Colon (tissue), 2 donors: ENCODE measurements around the gene SPON2.

Experiments used
- FAIRE-seq: peaks from 2 replicates; lab custom pipeline; 2012; peaks lifted over from hg19 to GRCh38; lab: Jason Lieb, UNC
- donor health status: control.
- donor health status: control.

SPON2 gene

GRCh38 chr4:1208970-1209704, 36.8 kb upstream of the SPON2 start:
- no peak for FAIRE-seq

DNA sequence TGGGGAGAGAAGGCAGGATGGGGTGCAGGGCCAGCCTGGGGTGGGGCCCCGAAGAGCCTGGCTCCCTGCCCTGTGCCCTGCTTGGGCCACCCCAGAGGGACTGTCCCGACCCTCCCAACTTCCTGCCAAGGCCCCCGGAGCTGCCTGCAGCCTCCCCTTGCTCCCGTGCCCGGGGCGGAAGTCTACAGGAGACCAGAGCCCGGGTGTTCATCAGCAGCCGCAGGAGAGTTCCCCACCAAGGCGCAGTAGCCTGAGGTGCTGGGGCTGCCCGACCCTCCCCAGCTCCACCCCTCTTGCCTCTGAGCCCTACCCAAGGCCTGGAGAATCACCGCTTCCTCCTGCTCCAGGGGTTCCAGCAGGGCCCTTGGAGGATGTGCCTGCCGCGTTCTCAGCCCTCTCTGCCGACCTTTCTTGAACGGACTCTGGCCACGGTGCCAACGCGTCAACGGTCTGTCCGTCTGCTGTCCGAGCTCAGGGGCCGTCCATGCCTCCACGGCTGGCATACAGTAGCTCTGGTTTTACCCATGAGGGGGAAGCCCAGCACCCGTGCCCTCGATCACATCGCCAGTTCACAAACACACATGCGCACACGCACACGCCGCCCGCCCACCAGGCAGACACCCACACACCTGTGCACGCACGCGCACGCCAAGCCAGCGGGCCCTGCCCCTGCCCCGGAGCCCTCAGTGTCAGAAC, 36.0 kb upstream of the SPON2 start:
- no peak for FAIRE-seq

DNA sequence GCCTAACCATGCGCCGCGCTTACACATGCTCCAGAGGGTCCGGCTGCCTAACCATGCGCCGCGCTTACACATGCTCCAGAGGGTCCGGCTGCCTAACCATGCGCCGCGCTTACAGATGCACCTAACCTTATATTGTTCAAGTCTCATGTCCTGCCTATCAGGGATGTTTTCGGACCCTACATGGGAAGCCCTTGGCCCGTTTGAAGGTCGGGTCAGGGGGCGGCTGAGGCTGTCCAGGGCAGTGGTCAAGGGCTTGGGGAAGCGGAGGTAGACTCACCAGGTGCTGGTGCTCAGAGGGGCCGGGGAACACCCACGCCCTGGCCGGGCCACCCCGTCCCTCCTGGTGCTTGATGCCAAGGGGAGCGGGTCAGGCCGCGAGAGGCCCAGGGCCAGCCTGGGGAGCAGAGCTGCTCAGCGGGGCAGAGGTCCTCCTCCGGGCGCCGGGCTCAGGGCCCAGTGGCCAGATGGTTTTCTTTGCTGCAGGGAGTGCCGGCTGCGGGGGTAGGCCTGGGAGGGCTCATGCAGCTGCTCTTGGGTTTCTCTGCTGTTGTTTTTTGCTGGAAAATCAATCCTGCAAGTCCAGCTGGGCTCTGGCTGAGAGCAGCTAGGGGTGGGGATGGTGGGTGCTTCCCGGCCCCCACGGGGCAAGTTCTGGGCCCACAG, 35.4 kb upstream of the SPON2 start:
- FAIRE-seq = no peak

- FAIRE-seq = no peak
Observed at GRCh38 chr4:1207157-1207470, 34.7 kb upstream of the SPON2 start.

DNA sequence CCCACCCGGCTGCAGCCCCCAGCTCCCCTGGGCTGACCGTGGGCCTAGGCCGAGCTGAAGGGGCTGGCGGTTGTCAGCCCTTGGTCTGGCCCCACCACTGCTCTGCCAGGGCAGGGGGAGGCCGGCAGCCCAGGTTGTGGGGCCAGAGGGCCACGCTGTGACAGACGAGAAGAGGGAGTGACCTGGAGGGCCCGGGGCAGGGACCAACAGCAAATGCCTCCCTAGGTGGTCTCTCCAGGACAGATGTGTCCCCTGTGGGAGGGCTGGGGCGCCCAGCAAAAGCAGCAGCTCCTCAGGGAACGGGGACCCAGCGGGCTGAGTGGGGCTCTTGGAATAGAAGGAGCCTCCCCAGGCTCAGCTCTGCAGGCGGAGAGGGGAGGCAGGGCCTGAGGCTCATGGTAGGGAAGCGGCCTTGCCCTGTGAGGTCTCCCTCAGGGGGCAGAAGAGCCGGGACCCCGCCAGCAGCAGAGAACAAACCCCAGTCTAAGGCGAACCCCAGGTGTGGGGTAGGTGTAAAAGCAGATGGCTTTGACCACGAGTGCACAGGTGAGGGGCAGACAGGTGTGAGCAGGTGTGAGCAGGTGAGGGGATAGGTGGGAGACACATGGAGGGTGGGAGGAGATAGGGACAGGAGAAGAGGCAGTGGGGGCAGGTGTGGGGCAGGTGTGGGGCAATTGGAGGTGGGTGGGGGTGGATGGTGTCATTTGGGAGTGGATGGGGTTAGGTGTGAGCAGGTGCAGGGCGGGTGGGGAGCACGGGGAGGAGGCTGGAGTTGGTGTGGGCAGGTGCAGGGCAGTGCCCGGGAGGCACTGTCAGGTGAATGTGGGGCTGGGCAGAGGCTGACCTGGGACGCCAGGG, 34.1 kb upstream of the SPON2 start:
- no peak for FAIRE-seq

GRCh38 chr4:1205586-1206298, 33.4 kb upstream of the SPON2 start:
- no peak for FAIRE-seq

DNA sequence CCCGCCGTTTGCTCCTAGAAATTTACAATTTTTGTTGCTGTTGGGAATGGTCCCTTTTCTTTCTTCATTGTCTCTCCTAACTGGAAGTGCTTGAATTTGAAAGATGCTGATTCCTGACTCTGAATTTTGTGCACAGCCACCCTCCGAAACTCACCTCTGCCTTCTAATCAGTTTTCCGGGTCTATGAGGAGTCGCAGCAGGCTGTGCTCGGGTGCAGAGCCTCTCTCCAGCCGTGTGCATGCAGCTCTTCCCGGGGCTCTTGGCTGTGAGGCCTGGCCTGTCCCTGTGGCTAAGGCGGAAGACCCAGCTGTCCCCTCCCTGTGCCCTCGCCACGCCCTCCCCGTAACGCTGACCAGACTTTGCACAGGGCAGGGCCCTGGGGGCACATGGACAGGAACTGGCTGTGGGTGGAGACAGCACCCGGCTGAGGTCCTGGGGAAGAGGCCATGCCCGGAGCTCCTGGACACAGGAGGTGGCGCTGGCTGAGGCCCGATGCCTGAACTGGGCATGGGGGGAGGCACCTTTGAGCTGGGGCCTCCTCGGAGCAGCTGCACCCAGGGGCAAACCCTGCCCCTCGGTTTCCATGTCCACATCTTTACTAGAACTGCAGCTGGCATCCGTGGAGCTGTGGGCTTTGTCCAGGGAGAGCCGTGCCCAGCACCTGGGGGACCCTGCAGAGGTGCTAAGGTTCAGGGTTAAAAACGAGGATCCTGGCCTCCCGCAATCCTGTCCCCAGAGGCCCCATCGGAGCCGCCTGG, 32.6 kb upstream of the SPON2 start:
- no peak for FAIRE-seq

DNA sequence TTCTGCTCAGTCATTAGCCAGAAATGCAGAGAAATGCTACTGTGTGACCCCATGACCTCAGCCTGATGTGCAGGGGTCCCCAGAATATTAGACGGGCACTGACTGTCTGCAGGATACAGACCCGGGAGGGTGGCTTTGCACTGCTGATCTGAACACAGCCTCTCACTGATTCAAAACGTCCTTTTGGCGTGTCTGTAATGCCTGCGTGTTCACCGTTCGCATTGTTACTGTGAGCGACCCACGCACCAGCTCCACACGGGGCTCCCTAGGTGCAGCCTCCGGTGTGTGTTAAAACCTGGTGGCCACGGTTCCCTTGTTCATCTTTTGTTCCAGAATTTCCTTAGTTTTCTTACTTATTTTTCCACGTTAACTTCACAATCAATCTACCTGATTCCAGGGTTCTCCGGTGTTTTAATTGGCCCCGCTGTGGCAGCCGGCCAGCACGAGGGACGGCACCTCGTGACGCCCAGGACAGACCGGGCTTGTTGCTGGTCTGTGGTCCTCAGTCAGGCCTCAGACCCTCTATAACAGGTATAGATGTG, 32.0 kb upstream of the SPON2 start:
- no peak for FAIRE-seq

- no peak for FAIRE-seq
Observed at GRCh38 chr4:1203026-1203616, 30.7 kb upstream of the SPON2 start.

DNA sequence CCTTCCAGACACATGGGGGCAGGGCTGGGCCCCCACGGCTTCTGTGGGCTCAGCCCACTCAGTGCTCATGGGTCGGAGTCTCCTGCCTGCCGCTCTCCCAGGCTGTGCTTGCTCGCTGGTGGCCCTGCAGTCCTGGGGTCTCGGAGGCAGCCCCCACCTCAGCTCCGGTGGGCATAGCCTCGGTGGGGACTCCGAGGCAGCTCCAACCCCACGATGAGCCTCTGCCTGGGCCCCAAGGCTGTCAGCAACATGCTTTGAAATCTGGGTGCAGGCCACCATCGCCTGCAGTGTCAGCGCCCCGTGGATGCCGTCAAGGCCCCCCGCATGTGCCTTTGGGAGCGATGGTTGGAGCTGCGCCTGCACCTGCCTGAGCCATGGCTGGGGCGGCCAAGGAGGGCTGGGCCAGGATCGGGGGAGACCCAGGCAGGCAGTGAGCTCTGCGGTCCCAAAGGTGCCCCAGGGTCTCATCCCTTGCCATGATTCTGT, 30.2 kb upstream of the SPON2 start:
- no peak for FAIRE-seq

DNA sequence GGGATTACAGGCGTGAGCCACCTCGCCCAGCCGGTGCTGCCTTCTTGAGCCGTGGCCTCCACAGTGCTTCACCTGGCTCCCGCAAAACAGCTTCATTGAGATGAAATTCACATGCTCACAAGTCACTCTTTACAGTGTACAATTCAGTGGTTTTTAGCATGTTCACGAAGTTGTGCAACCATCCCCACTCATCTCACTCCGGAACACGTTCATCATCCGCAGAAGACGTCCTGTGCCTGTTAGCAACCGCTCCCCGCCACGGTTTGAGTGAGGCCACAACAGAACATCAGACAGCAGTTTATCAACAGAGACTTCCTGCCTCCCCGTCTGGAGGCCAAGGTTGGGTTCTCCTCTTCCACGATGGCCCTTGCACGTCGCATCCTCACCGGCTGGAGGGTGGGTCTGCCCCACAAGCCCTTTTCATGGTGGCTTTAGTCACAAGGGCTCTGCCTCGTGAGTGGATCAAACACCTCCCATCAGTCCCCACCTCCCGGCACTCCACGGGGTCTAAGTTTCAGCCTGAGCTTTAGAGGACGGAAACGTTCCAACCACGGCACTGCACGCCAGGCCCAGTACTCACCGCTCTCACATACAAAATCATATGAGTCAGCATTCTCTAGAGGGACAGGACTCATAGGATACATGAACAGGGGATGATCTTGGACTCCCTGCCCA, 29.6 kb upstream of the SPON2 start:
- no peak for FAIRE-seq

DNA sequence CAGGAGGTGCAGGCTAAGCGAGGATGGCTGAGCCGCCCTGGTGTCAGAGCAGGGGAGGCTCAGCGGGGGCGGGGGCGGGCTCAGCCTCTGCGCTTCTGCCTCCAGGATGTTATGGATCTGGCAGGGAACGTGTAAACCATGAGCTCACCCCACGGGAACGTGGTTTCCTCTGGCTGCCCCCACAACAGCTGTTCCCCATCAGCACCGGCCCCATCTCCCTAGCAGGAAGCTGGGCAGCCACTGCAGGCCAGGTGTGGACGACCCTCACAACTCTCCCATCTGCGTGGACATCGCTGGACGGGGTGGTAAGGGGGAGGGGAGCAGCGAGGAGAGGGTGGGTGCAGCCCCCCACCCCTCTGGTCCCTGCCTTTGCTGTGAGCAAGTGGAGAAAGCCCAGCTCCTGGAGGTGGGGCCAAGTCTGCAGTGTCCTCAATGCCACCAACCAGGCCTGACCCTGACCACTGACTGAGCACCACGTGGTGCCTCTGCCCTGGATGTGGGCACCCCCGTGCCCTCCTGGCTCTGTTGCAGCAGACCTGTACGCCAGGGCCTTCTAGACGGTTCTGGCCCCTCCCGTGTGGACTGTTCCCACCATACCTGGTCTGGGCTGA, 28.1 kb upstream of the SPON2 start:
- no peak for FAIRE-seq

- no peak for FAIRE-seq
Observed at GRCh38 chr4:1199556-1200331, 27.4 kb upstream of the SPON2 start.

GRCh38 chr4:1198098-1198844, 25.9 kb upstream of the SPON2 start:
- FAIRE-seq = no peak

DNA sequence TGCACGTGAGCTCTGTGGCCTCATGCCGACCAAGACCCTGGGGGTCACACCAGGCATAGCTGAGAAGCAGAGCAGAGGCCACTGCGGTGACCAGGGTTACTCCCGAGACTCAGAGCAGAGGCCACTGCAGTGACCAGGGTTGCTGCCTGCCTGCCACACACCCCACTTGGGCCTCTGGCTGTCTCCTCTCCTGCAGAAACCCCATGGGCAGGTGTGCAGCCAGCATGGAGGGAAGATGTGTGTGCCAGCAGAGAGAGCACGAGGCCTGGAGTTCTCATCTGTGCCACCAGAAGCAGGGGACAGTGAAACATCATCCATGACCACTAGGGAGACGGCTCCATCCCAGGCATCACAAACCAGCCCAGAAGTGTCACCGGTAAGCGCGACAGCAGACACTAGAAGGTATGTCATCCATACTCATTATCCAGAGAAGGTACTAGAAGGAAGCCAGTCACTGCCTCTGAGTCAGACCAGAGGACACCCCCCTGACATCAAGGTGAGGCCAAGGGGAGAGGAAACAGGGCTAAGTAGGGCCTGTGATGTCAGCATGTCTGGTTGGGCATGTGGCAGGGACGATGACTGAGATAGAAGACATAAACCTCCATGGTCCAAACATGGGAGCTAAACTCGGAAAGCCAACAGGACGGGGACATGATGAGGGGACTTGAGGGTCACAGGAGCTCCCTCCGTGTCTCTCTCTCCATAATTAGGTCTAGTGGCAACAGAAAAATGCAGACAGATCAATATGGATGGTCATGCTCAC, 24.2 kb upstream of the SPON2 start:
- FAIRE-seq = no peak

- no peak for FAIRE-seq
Observed at GRCh38 chr4:1195891-1196401, 23.6 kb upstream of the SPON2 start.
